Neural cell (in vitro differentiated cells): ENCODE measurements around the gene PERM1.

Experiments used
- CTCF ChIP-seq: fragments of 450-650 bp; IDR thresholded peaks from 2 replicates; pipeline ENCODE4 v1.5.1; 2014; ENCODE audit warnings: antibody characterized with exemption, mild to moderate bottlenecking, moderate library complexity; ENCODE audit not compliant: poor library complexity, severe bottlenecking
- EZH2 ChIP-seq: fragments of 200-600, 300-800 bp; shearing (Covaris generic), sonication (generic); IDR thresholded peaks from 2 replicates; pipeline ENCODE4 v1.6.1; 2014; ENCODE audit warnings: antibody characterized with exemption, low read length, borderline replicate concordance, mild to moderate bottlenecking; ENCODE audit not compliant: insufficient read depth, poor library complexity, severe bottlenecking

GRCh38 chr1:927748-928147, 54.1 kb downstream of the PERM1 start:
- TF ChIP-seq CTCF = no peak
- TF ChIP-seq EZH2 = no peak
